Measurements from ENCODE around the gene DZIP1. TPM values are rescaled to one million over a fixed set of nuclear protein-coding genes. Genes with fewer than 3 reads are reported as not detected.
"Not testable (repeated sequence)": the region's sequence is repeated elsewhere in the genome, so short reads cannot be mapped to it uniquely, and the experiment has no call there.

The DZIP1 gene, protein sequence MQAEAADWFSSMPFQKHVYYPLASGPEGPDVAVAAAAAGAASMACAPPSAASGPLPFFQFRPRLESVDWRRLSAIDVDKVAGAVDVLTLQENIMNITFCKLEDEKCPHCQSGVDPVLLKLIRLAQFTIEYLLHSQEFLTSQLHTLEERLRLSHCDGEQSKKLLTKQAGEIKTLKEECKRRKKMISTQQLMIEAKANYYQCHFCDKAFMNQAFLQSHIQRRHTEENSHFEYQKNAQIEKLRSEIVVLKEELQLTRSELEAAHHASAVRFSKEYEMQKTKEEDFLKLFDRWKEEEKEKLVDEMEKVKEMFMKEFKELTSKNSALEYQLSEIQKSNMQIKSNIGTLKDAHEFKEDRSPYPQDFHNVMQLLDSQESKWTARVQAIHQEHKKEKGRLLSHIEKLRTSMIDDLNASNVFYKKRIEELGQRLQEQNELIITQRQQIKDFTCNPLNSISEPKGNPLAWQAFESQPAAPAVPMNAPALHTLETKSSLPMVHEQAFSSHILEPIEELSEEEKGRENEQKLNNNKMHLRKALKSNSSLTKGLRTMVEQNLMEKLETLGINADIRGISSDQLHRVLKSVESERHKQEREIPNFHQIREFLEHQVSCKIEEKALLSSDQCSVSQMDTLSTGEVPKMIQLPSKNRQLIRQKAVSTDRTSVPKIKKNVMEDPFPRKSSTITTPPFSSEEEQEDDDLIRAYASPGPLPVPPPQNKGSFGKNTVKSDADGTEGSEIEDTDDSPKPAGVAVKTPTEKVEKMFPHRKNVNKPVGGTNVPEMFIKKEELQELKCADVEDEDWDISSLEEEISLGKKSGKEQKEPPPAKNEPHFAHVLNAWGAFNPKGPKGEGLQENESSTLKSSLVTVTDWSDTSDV
- total RNA-seq = 0.48 and 0.64 TPM in 2 replicates

- no peaks in the 10 kb centered on the region for H3K36me3 Mint-ChIP-seq (ENCODE audit: low read depth)
- H3K4me1 Mint-ChIP-seq (ENCODE audit: low read depth) = peaks cover 4% of the 10 kb centered on the region
- H3K27me3 Mint-ChIP-seq (ENCODE audit: low read depth) = peaks cover 55% of the 10 kb centered on the region
- intact Hi-C loops (cut with micrococcal nuclease) = loop anchor here (2.0 to 10.0 kb wide), 3 partner anchors 22 to 940 kb away; partner anchors contain the start of gene CLDN10
- no peaks in the 10 kb centered on the region for H3K9me3 Mint-ChIP-seq
- no peak for DNase-seq (ENCODE audit: low spot score)
- no peak within 1 kb of the TSS for H3K27ac Mint-ChIP-seq
- H3K4me3 Mint-ChIP-seq (ENCODE audit: low read depth) = peak within 1 kb of the TSS; percentile 64
Measured at GRCh38 chr13:95644601-95645052, at the start of gene DZIP1. Gene DZIP1 (minus strand): TSS chr13:95644706. CDS start chr13:95642029, 2,677 bp downstream.

GRCh38 chr13:95690986-95691385 lies 46.5 kb upstream of the DZIP1 start:
- H3K27ac Mint-ChIP-seq; DNase-seq (ENCODE audit: low spot score); H3K27me3 Mint-ChIP-seq (ENCODE audit: low read depth); intact Hi-C loops (cut with micrococcal nuclease); H3K4me3 Mint-ChIP-seq (ENCODE audit: low read depth): not testable (repeated sequence)
- H3K9me3 Mint-ChIP-seq = peaks cover 25% of the 10 kb centered on the region
- peaks cover 23% of the 10 kb centered on the region for H3K4me1 Mint-ChIP-seq (ENCODE audit: low read depth)
- peaks cover 23% of the 10 kb centered on the region for H3K36me3 Mint-ChIP-seq (ENCODE audit: low read depth)

GRCh38 chr13:95689582-95689926 lies 45.0 kb upstream of the DZIP1 start:
- no peaks in the 10 kb centered on the region for H3K27me3 Mint-ChIP-seq (ENCODE audit: low read depth)
- peaks cover 23% of the 10 kb centered on the region for H3K4me1 Mint-ChIP-seq (ENCODE audit: low read depth)
- peaks cover 25% of the 10 kb centered on the region for H3K9me3 Mint-ChIP-seq
- peaks cover 27% of the 10 kb centered on the region for H3K36me3 Mint-ChIP-seq (ENCODE audit: low read depth)
- no peak overlapping the region for H3K4me3 Mint-ChIP-seq (ENCODE audit: low read depth)
- H3K27ac Mint-ChIP-seq = no peak overlapping the region
- DNase-seq (ENCODE audit: low spot score) = no peak
- intact Hi-C loops (cut with micrococcal nuclease) = no loop called here

- peaks cover 29% of the 10 kb centered on the region for H3K9me3 Mint-ChIP-seq
Measured at GRCh38 chr13:95684960-95685359, 40.5 kb upstream of the DZIP1 start.

DNA sequence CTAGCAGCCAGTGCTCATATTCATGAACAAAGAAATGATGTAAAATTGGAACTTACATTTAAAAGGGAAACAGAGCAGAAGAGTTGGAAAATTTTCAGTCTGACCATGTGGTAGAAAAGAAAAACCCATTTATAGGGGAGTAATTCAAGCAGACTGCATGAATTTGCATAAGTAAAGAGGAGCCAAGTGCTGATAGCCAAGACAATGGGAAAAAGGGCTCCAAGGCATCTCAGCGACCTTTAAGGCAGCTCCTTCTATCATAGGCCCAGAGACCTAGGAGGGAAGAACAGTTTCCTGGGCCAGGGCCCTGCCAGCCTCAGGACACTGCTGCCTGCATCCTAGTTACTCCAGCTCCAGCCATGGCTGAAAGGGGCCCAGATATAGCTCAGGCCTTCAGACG lies 39.9 kb upstream of the DZIP1 start:
- DNase-seq (ENCODE audit: low spot score) = no peak
- peaks cover 44% of the 10 kb centered on the region for H3K36me3 Mint-ChIP-seq (ENCODE audit: low read depth)
- H3K9me3 Mint-ChIP-seq = peaks cover 26% of the 10 kb centered on the region
- peaks cover 38% of the 10 kb centered on the region for H3K4me1 Mint-ChIP-seq (ENCODE audit: low read depth)
- no peak overlapping the region for H3K4me3 Mint-ChIP-seq (ENCODE audit: low read depth)
- H3K27me3 Mint-ChIP-seq (ENCODE audit: low read depth) = no peaks in the 10 kb centered on the region
- intact Hi-C loops (cut with micrococcal nuclease) = no loop called here
- no peak overlapping the region for H3K27ac Mint-ChIP-seq

More at GRCh38 chr13:95684960-95685359, 40.5 kb upstream of the DZIP1 start:
- H3K27ac Mint-ChIP-seq; H3K27me3 Mint-ChIP-seq (ENCODE audit: low read depth); H3K4me3 Mint-ChIP-seq (ENCODE audit: low read depth); intact Hi-C loops (cut with micrococcal nuclease); DNase-seq (ENCODE audit: low spot score): not testable (repeated sequence)
- Mint-ChIP-seq H3K36me3 (ENCODE audit: low read depth) (peaks cover 44% of the 10 kb centered on the region), H3K4me1 (ENCODE audit: low read depth) (peaks cover 37% of the 10 kb centered on the region)

GRCh38 chr13:95679722-95680121 lies 35.2 kb upstream of the DZIP1 start:
- intact Hi-C loops (cut with micrococcal nuclease) = loop anchor here (5.0 to 10.0 kb wide), 6 partner anchors 42 to 1545 kb away; partner anchors contain the start of gene MBNL2

DNA sequence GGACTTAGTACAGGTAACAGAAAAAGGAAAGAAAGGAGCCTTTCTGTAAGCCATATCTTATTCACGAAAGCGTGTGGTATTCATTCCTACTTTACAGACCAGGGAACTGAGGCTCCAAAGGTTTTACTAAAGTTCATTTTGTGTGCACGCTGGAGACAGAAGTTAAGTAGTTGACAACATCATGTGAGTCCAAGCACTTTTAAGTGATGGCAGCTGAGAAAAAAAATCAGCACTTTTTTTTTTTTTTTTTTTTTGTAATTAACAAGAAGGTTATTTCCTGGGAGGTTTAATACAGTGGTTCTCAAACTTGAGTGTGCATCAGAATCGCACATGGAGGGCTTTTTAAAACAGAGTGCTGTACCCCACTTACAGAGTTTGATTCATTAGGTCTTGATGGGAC lies 34.5 kb upstream of the DZIP1 start:
- Mint-ChIP-seq H3K9me3 (peaks cover 4% of the 10 kb centered on the region), H3K4me1 (ENCODE audit: low read depth) (peaks cover 44% of the 10 kb centered on the region), H3K27me3 (ENCODE audit: low read depth) (no peaks in the 10 kb centered on the region), H3K36me3 (ENCODE audit: low read depth) (peaks cover 28% of the 10 kb centered on the region), H3K4me3 (ENCODE audit: low read depth) (peak overlapping the region; percentile 95), H3K27ac (peak overlapping the region; percentile 30)
- intact Hi-C loops (cut with micrococcal nuclease) = loop anchor here (5.0 to 10.0 kb wide), 6 partner anchors 42 to 1546 kb away; partner anchors contain the start of gene MBNL2
- DNase-seq (ENCODE audit: low spot score) = no peak

More at GRCh38 chr13:95679722-95680121, 35.2 kb upstream of the DZIP1 start:
- Mint-ChIP-seq H3K9me3 (peaks cover 4% of the 10 kb centered on the region), H3K4me3 (ENCODE audit: low read depth) (no peak overlapping the region), H3K36me3 (ENCODE audit: low read depth) (peaks cover 28% of the 10 kb centered on the region), H3K27me3 (ENCODE audit: low read depth) (no peaks in the 10 kb centered on the region), H3K27ac (peak overlapping the region; percentile 10), H3K4me1 (ENCODE audit: low read depth) (peaks cover 46% of the 10 kb centered on the region)
- DNase-seq (ENCODE audit: low spot score) = no peak

DNA sequence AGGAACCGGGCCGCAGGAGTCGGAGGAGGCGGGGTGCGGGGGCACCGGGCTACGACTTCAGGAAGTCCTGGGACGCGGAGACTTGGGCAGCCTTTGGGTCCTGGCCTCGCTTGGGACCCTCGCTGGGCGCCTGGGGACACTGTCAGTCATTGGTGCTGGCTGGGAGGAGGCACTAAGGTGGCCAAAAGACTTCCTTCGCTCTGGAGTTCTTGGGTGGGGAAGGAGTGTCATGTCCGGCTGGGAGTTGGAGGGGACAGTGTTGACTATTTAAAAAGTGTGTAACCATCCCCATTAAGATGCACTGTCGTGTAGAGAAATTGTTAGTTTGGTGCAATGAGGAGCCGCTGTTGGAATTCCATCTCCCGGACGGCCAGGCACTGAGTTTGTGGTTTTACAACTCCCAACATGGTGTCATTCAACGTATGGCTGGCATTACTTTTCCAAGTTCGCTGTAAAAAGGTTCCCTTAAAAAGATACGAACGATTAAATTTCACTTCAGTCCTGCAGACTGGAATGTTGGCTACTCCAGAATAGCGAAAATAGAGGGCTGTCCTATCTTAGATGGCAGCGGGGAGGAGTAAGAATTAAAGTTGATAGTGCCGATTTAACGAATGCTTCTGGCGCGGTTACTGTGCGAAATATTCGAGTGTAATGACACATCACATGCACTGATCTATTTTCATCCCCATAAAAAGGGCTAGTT lies 33.2 kb upstream of the DZIP1 start:
- H3K4me1 Mint-ChIP-seq (ENCODE audit: low read depth) = peaks cover 47% of the 10 kb centered on the region

DNA sequence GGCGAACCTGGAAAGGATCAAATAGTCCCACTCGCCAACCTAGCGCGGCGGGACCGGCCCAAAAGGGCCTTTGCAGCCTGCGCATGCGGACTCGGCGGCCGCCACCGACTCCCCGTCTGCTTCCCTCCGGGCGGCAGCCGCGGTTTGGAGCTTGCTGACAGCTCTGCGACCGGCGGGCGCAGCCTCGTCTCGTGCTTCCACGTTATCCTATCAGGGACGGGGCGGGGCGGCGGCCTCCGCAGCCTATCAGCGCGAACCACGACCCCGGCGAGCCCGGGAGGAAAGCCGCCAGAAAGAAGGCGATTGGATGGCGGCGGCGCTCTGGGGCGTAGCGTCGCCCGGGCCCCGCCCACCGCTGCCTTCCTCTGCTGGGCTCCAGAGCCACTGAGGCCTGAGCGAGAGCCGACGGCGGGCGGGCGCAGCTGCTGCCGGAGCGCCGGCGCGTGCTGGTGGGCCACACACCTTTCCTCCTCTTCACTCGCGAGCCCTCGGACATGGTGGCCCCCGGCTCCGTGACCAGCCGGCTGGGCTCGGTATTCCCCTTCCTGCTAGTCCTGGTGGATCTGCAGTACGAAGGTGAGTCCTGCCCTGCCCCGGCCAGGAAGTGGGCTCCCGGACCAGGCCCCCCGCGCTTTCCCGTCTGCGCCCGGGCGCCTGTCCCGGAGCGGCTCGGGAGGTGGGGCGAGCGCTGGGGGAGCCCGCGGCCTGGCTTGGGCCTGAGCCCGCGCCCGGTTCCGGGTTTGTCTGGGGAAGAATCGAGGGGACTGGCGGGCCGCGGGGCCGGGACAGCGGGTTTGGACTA lies 32.5 kb upstream of the DZIP1 start, which contains the start of gene DNAJC3:
TSS of gene DNAJC3 (plus strand) at position 378 of the 802 bp plus-strand sequence. CDS start at position 495, 117 bp downstream.
- peaks cover 45% of the 10 kb centered on the region for H3K4me1 Mint-ChIP-seq (ENCODE audit: low read depth)
- peaks cover 2% of the 10 kb centered on the region for H3K9me3 Mint-ChIP-seq
- H3K4me3 Mint-ChIP-seq (ENCODE audit: low read depth) = peak within 1 kb of the TSS; percentile 95
- H3K27ac Mint-ChIP-seq = peak within 1 kb of the TSS; percentile 80
- intact Hi-C loops (cut with micrococcal nuclease) = loop anchor here (2.0 to 10.0 kb wide), 8 partner anchors 40 to 1756 kb away; partner anchors contain the start of gene MBNL2
- peak; percentile 98 for DNase-seq (ENCODE audit: low spot score)
- H3K27me3 Mint-ChIP-seq (ENCODE audit: low read depth) = no peaks in the 10 kb centered on the region
- peaks cover 37% of the 10 kb centered on the region for H3K36me3 Mint-ChIP-seq (ENCODE audit: low read depth)

More for the DNA sequence above, 33.2 kb upstream of the DZIP1 start:
- intact Hi-C loops (cut with micrococcal nuclease) = loop anchor here (2.0 to 10.0 kb wide), 8 partner anchors 40 to 1755 kb away; partner anchors contain the start of gene MBNL2
- peak overlapping the region; percentile 95 for H3K4me3 Mint-ChIP-seq (ENCODE audit: low read depth)
- H3K27me3 Mint-ChIP-seq (ENCODE audit: low read depth) = no peaks in the 10 kb centered on the region
- H3K36me3 Mint-ChIP-seq (ENCODE audit: low read depth) = peaks cover 34% of the 10 kb centered on the region
- DNase-seq (ENCODE audit: low spot score) = no peak
- H3K27ac Mint-ChIP-seq = peak overlapping the region; percentile 68
- H3K9me3 Mint-ChIP-seq = peaks cover under 1% of the 10 kb centered on the region

GRCh38 chr13:95676105-95676761 lies 31.7 kb upstream of the DZIP1 start:
- peak overlapping the region; percentile 80 for H3K27ac Mint-ChIP-seq
- no peaks in the 10 kb centered on the region for H3K27me3 Mint-ChIP-seq (ENCODE audit: low read depth)
- intact Hi-C loops (cut with micrococcal nuclease) = loop anchor here (2.0 to 10.0 kb wide), 8 partner anchors 39 to 1757 kb away; partner anchors contain the start of gene MBNL2
- peak overlapping the region; percentile 95 for H3K4me3 Mint-ChIP-seq (ENCODE audit: low read depth)
- peaks cover 6% of the 10 kb centered on the region for H3K9me3 Mint-ChIP-seq
- peak; percentile 10 for DNase-seq (ENCODE audit: low spot score)
- peaks cover 42% of the 10 kb centered on the region for H3K4me1 Mint-ChIP-seq (ENCODE audit: low read depth)
- peaks cover 34% of the 10 kb centered on the region for H3K36me3 Mint-ChIP-seq (ENCODE audit: low read depth)

GRCh38 chr13:95671597-95671996 lies 27.1 kb upstream of the DZIP1 start:
- no peak for DNase-seq (ENCODE audit: low spot score)
- intact Hi-C loops (cut with micrococcal nuclease) = loop anchor here (10.0 kb wide), 5 partner anchors 53 to 1553 kb away; partner anchors contain the start of gene MBNL2
- H3K4me1 Mint-ChIP-seq (ENCODE audit: low read depth) = peaks cover 24% of the 10 kb centered on the region
- H3K9me3 Mint-ChIP-seq = peaks cover 44% of the 10 kb centered on the region
- H3K36me3 Mint-ChIP-seq (ENCODE audit: low read depth) = peaks cover 26% of the 10 kb centered on the region
- H3K27ac Mint-ChIP-seq = no peak overlapping the region
- H3K4me3 Mint-ChIP-seq (ENCODE audit: low read depth) = no peak overlapping the region
- no peaks in the 10 kb centered on the region for H3K27me3 Mint-ChIP-seq (ENCODE audit: low read depth)
